ENCODE data around the gene UBE2D2. TPM values are rescaled to one million over a fixed set of nuclear protein-coding genes. Genes with fewer than 3 reads are reported as not detected.
A peak's percentile ranks its signal among the peaks of the same experiment; 100 is the strongest.
"Not testable (repeated sequence)": the region's sequence is repeated elsewhere in the genome, so short reads cannot be mapped to it uniquely, and the experiment has no call there.

UBE2D2 gene
- total RNA-seq, 4 donors from 2014 or later, result 98.5 to 199 (median 131) TPM

- peak overlapping the region in 1 of 4 donors; percentile 63 for H3K27ac ChIP-seq
- in situ Hi-C loops (cut with MboI; ENCODE audit: low sequenced_read_pairs in 4 of 4), result no loop called here
- TF ChIP-seq POLR2A (IDR thresholded peaks at IDR 0.05), result no peak
- no peak for TF ChIP-seq CTCF (IDR thresholded peaks at IDR 0.05 in 4 of 5, conservative IDR thresholded peaks at IDR 0.05 in 1 of 5)
- intact Hi-C loops (cut with DNase I; ENCODE audit: low total_unique reads), result no loop called here
- no peak overlapping the region for H3K4me3 ChIP-seq
- DNase-seq, result no peak
- H3K27me3 ChIP-seq, result no peaks in the 10 kb centered on the region
- no peaks in the 10 kb centered on the region for H3K36me3 ChIP-seq
- peaks cover 7 to 19% of the 10 kb centered on the region in 2 donors for H3K4me1 ChIP-seq
- no peak for ATAC-seq
- no peaks in the 10 kb centered on the region for H3K9me3 ChIP-seq
Observed at GRCh38 chr5:139524940-139525585, 36.1 kb upstream of the UBE2D2 start.

DNA sequence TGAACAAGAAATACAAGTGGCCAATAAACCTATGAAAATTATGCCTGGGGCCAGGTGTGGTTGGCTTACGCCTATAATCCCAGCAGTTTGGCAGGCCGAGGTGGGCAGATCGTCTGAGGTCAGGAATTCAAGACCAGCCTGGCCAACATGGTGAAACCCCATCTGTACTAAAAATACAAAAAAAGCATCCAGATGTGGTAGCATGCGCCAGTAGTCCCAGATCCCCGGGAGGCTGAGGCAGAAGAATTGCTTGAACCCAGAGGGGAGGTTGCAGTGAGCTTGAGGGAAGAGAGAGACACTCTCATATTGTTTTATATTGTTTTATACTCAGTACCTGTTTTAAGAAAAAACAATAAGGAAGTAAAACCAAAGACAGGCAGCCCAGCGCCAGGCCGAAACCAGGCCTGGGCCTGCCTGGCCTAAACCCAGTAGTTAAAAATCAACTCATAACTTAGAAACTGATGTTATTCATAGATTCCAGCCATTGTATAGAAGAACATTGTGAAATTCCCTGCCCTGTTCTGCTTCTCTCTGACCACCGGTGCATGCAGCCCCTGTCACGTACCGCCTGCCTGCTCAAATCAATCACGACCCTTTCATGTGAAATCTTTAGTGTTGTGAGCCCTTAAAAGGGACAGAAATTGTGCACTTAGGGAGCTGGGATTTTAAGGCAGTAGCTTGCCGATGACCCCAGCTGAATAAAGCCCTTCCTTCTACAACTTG, 35.4 kb upstream of the UBE2D2 start:
- in situ Hi-C loops (cut with MboI; ENCODE audit: low sequenced_read_pairs in 4 of 4); H3K9me3 ChIP-seq; H3K4me3 ChIP-seq; DNase-seq; H3K36me3 ChIP-seq; intact Hi-C loops (cut with DNase I; ENCODE audit: low total_unique reads); ATAC-seq; H3K27me3 ChIP-seq: not testable (repeated sequence)
- Histone ChIP-seq H3K27ac (peak overlapping the region in 2 of 4 donors; percentile 63 to 69), H3K4me1 (peaks cover 6 to 19% of the 10 kb centered on the region in 2 donors)

- H3K4me3 ChIP-seq; intact Hi-C loops (cut with DNase I; ENCODE audit: low total_unique reads); H3K36me3 ChIP-seq; DNase-seq; in situ Hi-C loops (cut with MboI; ENCODE audit: low sequenced_read_pairs in 4 of 4); ATAC-seq; H3K27me3 ChIP-seq; H3K9me3 ChIP-seq: not testable (repeated sequence)
- Histone ChIP-seq H3K27ac (peak overlapping the region in 2 of 4 donors; percentile 63 to 69), H3K4me1 (peaks cover 0 to 19% of the 10 kb centered on the region in 2 donors)
Observed at GRCh38 chr5:139526309-139527089, 34.6 kb upstream of the UBE2D2 start.

DNA sequence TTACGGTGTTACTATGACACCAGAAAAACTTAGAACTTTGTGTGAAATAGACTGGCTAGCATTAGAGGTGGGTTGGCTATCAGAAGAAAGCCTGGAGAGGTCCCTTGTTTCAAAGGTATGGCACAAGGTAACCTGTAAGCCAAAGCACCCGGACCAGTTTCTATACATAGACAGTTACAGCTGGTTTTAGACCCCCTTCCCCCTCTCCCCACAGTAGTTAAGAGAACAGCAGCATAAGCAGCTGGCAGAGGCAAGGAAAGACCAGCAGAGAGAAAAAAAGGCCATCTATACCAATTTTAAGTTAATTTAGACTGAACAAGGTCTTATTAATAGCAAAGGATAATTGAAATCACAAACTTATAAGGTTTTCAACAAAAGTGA, 34.1 kb upstream of the UBE2D2 start:
- H3K4me3 ChIP-seq; H3K36me3 ChIP-seq; ATAC-seq; H3K27ac ChIP-seq; DNase-seq; H3K9me3 ChIP-seq; intact Hi-C loops (cut with DNase I; ENCODE audit: low total_unique reads); H3K27me3 ChIP-seq; in situ Hi-C loops (cut with MboI; ENCODE audit: low sequenced_read_pairs in 4 of 4): not testable (repeated sequence)
- H3K4me1 ChIP-seq, result peaks cover 0 to 19% of the 10 kb centered on the region in 2 donors

- intact Hi-C loops (cut with DNase I; ENCODE audit: low total_unique reads); H3K27ac ChIP-seq; H3K36me3 ChIP-seq; H3K27me3 ChIP-seq; H3K4me3 ChIP-seq; DNase-seq; H3K9me3 ChIP-seq; ATAC-seq; in situ Hi-C loops (cut with MboI; ENCODE audit: low sequenced_read_pairs in 4 of 4): not testable (repeated sequence)
- peaks cover 0 to 19% of the 10 kb centered on the region in 2 donors for H3K4me1 ChIP-seq
Observed at GRCh38 chr5:139527896-139528467, 33.2 kb upstream of the UBE2D2 start.

GRCh38 chr5:139528695-139529094, 32.4 kb upstream of the UBE2D2 start:
- peaks cover 0 to 19% of the 10 kb centered on the region in 2 donors for H3K4me1 ChIP-seq
- H3K9me3 ChIP-seq; ATAC-seq; H3K27ac ChIP-seq; DNase-seq; intact Hi-C loops (cut with DNase I; ENCODE audit: low total_unique reads); H3K27me3 ChIP-seq; in situ Hi-C loops (cut with MboI; ENCODE audit: low sequenced_read_pairs in 4 of 4); H3K4me3 ChIP-seq; H3K36me3 ChIP-seq: not testable (repeated sequence)

- DNase-seq, result peak in 1 of 2 donors; percentile 0
Observed at GRCh38 chr5:139530079-139530478, 31.1 kb upstream of the UBE2D2 start.

More at GRCh38 chr5:139530079-139530478, 31.1 kb upstream of the UBE2D2 start:
- ATAC-seq; H3K4me3 ChIP-seq; H3K36me3 ChIP-seq; intact Hi-C loops (cut with DNase I; ENCODE audit: low total_unique reads); in situ Hi-C loops (cut with MboI; ENCODE audit: low sequenced_read_pairs in 4 of 4); H3K9me3 ChIP-seq; H3K27me3 ChIP-seq; H3K27ac ChIP-seq: not testable (repeated sequence)
- H3K4me1 ChIP-seq, result peaks cover 0 to 19% of the 10 kb centered on the region in 2 donors

Measured in gastrocnemius medialis (tissue), 4 donors.